PFSK-1 (cell line): ENCODE data around the gene HS6ST3.

Experiments
- POLR2AphosphoS5 ChIP-seq: IDR thresholded peaks from 2 replicates; pipeline ENCODE4 v1.6.1; 2012; ENCODE audit warnings: low read depth, mild to moderate bottlenecking, control low read depth, low read length, moderate library complexity
- SIN3A ChIP-seq: IDR thresholded peaks from 2 replicates; pipeline ENCODE4 v1.6.1; 2012; ENCODE audit warnings: mild to moderate bottlenecking, low read length, moderate library complexity, borderline replicate concordance; ENCODE audit not compliant: insufficient read depth
- TAF1 ChIP-seq: IDR thresholded peaks from 2 replicates; pipeline ENCODE4 v1.6.1; 2012; ENCODE audit warnings: low read length, control low read depth, borderline replicate concordance; ENCODE audit not compliant: insufficient read depth
- TF ChIP-seq, protein P1 (sequence below), 2 experiments: IDR thresholded peaks; 2 replicates each; pipeline versions ENCODE4 v1.6.1 to v1.8.0; 2011 to 2012; ENCODE audit warnings: low read depth in 2 of 2, low read length in 2 of 2, control low read depth in 1 of 2, inconsistent platforms in 1 of 2, mild to moderate bottlenecking in 1 of 2, moderate library complexity in 1 of 2; ENCODE audit not compliant: insufficient read depth in 1 of 2

- no peak for TF ChIP-seq TAF1
- TF ChIP-seq POLR2AphosphoS5, result no peak
- no peak for TF ChIP-seq SIN3A
- TF ChIP-seq, protein P1, sequence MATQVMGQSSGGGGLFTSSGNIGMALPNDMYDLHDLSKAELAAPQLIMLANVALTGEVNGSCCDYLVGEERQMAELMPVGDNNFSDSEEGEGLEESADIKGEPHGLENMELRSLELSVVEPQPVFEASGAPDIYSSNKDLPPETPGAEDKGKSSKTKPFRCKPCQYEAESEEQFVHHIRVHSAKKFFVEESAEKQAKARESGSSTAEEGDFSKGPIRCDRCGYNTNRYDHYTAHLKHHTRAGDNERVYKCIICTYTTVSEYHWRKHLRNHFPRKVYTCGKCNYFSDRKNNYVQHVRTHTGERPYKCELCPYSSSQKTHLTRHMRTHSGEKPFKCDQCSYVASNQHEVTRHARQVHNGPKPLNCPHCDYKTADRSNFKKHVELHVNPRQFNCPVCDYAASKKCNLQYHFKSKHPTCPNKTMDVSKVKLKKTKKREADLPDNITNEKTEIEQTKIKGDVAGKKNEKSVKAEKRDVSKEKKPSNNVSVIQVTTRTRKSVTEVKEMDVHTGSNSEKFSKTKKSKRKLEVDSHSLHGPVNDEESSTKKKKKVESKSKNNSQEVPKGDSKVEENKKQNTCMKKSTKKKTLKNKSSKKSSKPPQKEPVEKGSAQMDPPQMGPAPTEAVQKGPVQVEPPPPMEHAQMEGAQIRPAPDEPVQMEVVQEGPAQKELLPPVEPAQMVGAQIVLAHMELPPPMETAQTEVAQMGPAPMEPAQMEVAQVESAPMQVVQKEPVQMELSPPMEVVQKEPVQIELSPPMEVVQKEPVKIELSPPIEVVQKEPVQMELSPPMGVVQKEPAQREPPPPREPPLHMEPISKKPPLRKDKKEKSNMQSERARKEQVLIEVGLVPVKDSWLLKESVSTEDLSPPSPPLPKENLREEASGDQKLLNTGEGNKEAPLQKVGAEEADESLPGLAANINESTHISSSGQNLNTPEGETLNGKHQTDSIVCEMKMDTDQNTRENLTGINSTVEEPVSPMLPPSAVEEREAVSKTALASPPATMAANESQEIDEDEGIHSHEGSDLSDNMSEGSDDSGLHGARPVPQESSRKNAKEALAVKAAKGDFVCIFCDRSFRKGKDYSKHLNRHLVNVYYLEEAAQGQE (IDR thresholded peaks at IDR 0.05; ENCODE audit: insufficient read depth in 1 of 2, low read depth in 2 of 2, low read length in 2 of 2), result no peak
Observed at GRCh38 chr13:96191367-96191766, 101.5 kb downstream of the HS6ST3 start.
